Measurements from ENCODE around the gene TIMD4. TPM values are rescaled to one million over a fixed set of nuclear protein-coding genes. Genes with fewer than 3 reads are reported as not detected.

The TIMD4 gene
- total RNA-seq, 1 experiment from 2014 or later, result not detected

- Histone ChIP-seq H2BK15ac (ENCODE audit: low read depth, low read length) (no peak overlapping the region), H4K5ac (ENCODE audit: insufficient read length, low read depth, low read length) (no peak overlapping the region), H4K20me1 (ENCODE audit: control insufficient read depth, insufficient read depth, insufficient read length) (no peaks in the 10 kb centered on the region), H4K91ac (ENCODE audit: insufficient read length, low read depth, low read length) (no peak overlapping the region), H3T11ph (ENCODE audit: low read length) (no peak overlapping the region), H3K4me1 (ENCODE audit: insufficient read depth, low read length) (peaks cover 2% of the 10 kb centered on the region; the same call in 1 of the 2 replicates), H3K27ac (ENCODE audit: insufficient read length, low read depth, low read length) (no peak overlapping the region), H3K79me1 (ENCODE audit: insufficient read depth, low read depth, low read length, poor library complexity, severe bottlenecking) (no peaks in the 10 kb centered on the region), H3K14ac (ENCODE audit: insufficient read depth, low read length) (no peak overlapping the region), H3K56ac (ENCODE audit: insufficient read length, low read depth, low read length) (no peak overlapping the region), H2AK5ac (ENCODE audit: insufficient read length, low read length) (no peak overlapping the region), H3K79me2 (ENCODE audit: insufficient read depth, low read length) (no peaks in the 10 kb centered on the region), H2BK120ac (ENCODE audit: low read depth, low read length, poor library complexity, severe bottlenecking) (no peak overlapping the region), H3K4ac (ENCODE audit: low read depth, low read length) (no peak overlapping the region), H3K27me3 (ENCODE audit: insufficient read depth, low read length) (no peaks in the 10 kb centered on the region), H3K9ac (ENCODE audit: extremely low read depth, insufficient read length, low read length) (no peak overlapping the region), H3K18ac (ENCODE audit: insufficient read length, low read depth, low read length) (no peak overlapping the region), H3K4me2 (ENCODE audit: insufficient read depth, insufficient read length, low read length) (no peak overlapping the region), H2BK20ac (ENCODE audit: low read depth, low read length, poor library complexity, severe bottlenecking) (no peak overlapping the region), H3K23me2 (ENCODE audit: insufficient read length, low read depth, low read length, poor library complexity, severe bottlenecking) (peaks cover 2% of the 10 kb centered on the region), H3K23ac (ENCODE audit: insufficient read length, low read depth, low read length) (no peak overlapping the region), H4K8ac (replicated peaks; ENCODE audit: insufficient read length, low read depth, low read length) (no peak overlapping the region), H2BK5ac (ENCODE audit: insufficient read length, low read length) (no peak overlapping the region), H3K9me3 (ENCODE audit: control insufficient read depth, low read depth, low read length) (no peaks in the 10 kb centered on the region), H2AFZ (ENCODE audit: low read length) (no peak overlapping the region), H2BK12ac (ENCODE audit: insufficient read length, low read depth, low read length) (no peak overlapping the region)
- H3K4me3 Mint-ChIP-seq, result no peak overlapping the region
- no peaks in the 10 kb centered on the region for H3K36me3 Mint-ChIP-seq (ENCODE audit: insufficient read depth in 1 of 3, low read depth in 3 of 3)
- TF ChIP-seq CTCF (conservative IDR thresholded peaks at IDR 0.05), result no peak
- no peaks in the 10 kb centered on the region for H3K9me3 Mint-ChIP-seq
- no CpG with 5 or more reads among the region's 3 CpGs for WGBS (ENCODE audit: extremely low coverage, insufficient read length, low lambda C conversion rate)
- peaks cover 5 to 6% of the 10 kb centered on the region in 2 experiments for H3K4me1 Mint-ChIP-seq
- no peak overlapping the region for H3K27ac Mint-ChIP-seq
- H3K27me3 Mint-ChIP-seq (ENCODE audit: low read depth), result peaks cover 40% of the 10 kb centered on the region
- no peak for DNase-seq
These were observed 56.2 kb downstream of the TIMD4 start for GRCh38 chr5:156906807-156907206.

Data from H9 (cell line).